Epithelial cell of esophagus (primary cell): Measurements from ENCODE around the gene GRP.
A peak's percentile ranks its signal among the peaks of the same experiment; 100 is the strongest.

ENCODE experiments used
- DNase-seq: peaks from one replicate; pipeline ENCODE4 v3.0.0; 2010; ENCODE audit warnings: low read depth
- H3K4me3 ChIP-seq: 2 replicates; pipeline ENCODE4 v1.5.1; 2011; ENCODE audit warnings: mild to moderate bottlenecking, low read length, control low read depth
- TF ChIP-seq, protein P1 (sequence below): IDR thresholded peaks from 2 replicates; pipeline ENCODE4 v1.5.1; 2011; ENCODE audit warnings: low read depth, mild to moderate bottlenecking, low read length, control low read depth, inconsistent platforms; ENCODE audit not compliant: insufficient read depth; ENCODE audit errors: missing control alignments

The GRP gene

DNA sequence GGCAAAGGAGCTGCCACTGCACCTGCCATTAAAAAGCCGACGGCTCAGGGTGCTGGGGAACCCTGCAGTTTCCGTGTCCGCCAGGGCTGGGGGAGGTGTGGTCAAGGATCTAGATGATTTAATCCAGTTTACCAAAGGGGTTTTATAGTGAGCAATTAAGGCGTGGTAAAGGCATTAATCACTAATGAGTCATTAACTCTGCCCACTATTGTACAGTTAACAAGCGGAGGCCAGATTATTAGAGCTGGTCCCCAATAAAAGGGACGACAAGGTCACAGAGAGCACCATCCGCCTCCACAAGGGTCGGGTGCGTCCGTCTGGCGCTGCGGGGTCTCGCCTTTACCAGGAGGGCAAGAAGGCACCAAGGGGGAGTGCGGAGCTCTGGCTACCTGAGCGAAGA, 43.7 kb downstream of the GRP start:
- no peak overlapping the region for H3K4me3 ChIP-seq
- TF ChIP-seq, protein P1, sequence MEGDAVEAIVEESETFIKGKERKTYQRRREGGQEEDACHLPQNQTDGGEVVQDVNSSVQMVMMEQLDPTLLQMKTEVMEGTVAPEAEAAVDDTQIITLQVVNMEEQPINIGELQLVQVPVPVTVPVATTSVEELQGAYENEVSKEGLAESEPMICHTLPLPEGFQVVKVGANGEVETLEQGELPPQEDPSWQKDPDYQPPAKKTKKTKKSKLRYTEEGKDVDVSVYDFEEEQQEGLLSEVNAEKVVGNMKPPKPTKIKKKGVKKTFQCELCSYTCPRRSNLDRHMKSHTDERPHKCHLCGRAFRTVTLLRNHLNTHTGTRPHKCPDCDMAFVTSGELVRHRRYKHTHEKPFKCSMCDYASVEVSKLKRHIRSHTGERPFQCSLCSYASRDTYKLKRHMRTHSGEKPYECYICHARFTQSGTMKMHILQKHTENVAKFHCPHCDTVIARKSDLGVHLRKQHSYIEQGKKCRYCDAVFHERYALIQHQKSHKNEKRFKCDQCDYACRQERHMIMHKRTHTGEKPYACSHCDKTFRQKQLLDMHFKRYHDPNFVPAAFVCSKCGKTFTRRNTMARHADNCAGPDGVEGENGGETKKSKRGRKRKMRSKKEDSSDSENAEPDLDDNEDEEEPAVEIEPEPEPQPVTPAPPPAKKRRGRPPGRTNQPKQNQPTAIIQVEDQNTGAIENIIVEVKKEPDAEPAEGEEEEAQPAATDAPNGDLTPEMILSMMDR = no peak

DNA sequence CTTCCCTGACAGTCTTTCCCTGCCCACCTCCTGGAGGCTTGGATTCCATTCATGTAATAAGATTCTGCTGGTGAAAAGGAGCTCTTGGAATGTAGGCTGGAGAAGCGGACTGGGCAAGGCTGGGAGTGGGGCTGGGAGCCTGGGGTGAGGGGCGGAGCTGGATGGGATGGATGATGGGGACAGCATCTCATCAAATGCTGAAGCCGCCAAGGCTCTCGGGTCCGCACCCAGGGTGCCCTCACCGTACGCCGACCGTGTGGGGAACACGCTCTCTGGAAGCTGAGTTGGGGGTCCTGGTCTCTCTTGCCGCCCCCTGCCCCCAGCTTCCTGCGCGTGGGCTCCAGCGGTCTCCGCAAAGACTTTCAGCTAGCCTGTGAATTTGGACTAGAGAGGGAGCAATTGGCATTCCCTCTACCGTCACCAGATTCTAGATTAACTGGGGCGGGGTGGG, 44.2 kb downstream of the GRP start:
- DNase-seq = no peak

More for the DNA sequence above, 43.7 kb downstream of the GRP start:
- peak; percentile 68 for DNase-seq

DNA sequence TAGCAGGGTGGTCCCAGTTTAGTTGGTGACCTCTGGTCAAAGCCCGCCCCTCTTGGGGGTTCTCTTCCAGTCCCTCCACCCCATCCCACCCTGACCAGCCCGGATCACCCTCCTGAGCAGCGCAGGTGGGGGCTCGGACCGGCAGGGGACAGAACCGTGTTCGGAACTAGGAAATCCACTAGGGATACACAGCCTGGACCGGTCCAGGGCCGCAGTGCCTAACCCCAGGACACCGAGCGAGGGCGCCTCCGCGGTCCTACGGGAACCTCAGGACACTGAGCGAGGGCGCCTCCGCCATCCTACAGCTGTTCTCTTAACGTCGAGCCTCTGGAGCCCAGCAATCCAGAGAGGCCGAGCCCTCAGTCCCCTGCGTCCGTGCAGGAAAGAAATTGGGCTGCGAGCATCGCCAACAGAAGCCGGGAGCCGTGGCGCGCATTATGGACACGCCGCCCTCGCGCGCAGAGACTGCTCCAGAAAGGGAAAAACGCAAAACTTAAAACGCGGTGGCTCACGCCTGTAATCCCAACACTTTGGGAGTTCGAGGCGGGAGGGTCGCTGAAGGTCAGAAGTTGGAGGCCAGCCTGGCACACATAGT, 44.8 kb downstream of the GRP start:
- DNase-seq = no peak
- TF ChIP-seq, protein P1 = no peak
- H3K4me3 ChIP-seq = no peak overlapping the region

More for the DNA sequence above, 44.2 kb downstream of the GRP start:
- TF ChIP-seq, protein P1 = no peak
- H3K4me3 ChIP-seq = no peak overlapping the region

DNA sequence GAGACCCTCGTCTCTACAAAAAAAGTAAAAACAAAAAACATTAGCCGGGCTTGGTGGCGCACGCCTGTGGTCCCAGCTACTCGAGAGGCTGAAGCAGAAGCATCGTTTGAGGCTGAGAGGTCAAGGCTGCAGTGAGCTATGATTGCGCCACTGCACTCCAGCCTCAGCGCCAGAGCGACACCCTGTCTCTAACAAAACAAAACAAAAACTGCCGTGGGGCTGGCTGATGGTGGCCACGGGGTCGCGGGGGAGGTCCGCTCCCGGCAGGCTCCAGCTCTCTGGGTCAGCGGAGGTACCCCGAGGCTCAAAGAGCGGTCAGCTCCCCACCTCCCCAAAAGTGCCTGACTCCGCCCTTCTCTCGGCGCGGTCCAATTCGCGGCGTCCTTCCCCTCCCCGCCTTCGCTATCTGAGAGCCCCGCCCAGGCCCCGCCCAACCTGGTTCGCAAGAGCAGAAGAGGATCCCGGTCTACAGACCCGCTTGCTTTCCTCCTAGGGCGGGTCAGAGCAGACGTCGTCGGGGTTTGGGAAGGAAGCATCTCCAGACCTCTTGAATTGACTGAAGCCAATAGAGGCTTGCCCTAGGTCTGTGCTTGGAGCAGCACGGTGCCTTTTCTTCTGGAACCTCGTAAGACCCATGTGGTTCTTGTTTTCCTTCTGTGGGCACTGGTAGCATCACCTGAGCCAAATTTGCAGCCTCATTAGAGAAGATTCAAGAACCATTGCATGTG, 45.5 kb downstream of the GRP start:
- H3K4me3 ChIP-seq = no peak overlapping the region
- peak; percentile 27 for DNase-seq
- TF ChIP-seq, protein P1 = no peak

DNA sequence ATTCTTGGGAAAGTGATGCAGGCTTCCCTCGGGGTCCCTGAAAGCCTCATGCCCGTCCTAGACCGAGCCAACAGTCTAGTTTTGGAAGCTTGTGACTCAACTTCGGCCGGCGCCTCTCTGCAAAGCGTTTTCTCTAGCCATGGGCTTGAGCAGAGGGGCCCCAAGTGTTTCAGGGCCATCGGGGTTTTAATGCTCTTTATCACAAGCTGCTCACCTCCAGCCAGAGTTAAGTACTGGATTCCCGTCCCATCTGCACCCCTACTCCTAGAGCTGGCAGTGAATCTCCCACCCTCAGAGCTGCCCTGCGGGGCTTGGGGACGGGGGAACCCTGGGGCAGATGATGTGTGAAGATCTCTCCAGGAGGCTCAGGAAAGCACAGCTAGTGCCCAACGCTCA, 46.0 kb downstream of the GRP start:
- TF ChIP-seq, protein P1 = no peak
- H3K4me3 ChIP-seq = no peak overlapping the region
- DNase-seq = no peak

DNA sequence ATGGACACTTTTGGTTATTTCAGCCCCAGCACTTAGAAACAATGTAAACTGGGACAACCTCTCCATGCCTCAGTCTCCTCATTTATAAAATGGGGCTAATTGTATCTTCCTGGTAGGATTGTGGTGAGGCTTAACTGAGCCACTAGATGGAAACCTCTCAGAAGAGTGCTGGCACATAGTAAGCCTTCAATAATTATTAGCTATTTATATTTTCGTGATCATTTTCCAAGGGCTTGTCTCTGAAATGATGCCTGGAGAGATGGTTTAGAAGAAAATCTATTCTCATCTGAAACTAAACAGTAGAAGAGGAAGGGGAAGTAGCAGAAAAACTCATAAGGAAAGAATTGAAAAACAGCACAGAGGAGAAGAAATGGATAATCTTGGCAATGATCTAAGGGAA, 46.5 kb downstream of the GRP start:
- no peak for DNase-seq
- no peak overlapping the region for H3K4me3 ChIP-seq
- TF ChIP-seq, protein P1 = no peak
